Heart left ventricle (tissue), 13 donors: Measurements from ENCODE around the gene STYXL1.

Experiments used
- CTCF ChIP-seq, 12 donors: fragments of 200-600 bp; sonication (generic) in 4 of 12; IDR thresholded peaks; one replicate each; pipeline versions ENCODE4 v1.5.0 to v1.8.0; 2018 to 2022; ENCODE audit warnings: antibody characterized with exemption in 12 of 12, mild to moderate bottlenecking in 5 of 12
- POLR2A ChIP-seq, 2 donors: fragments of 450-650 bp; IDR thresholded peaks; one replicate each; pipeline ENCODE4 v1.6.1; 2017; ENCODE audit warnings: antibody characterized with exemption in 2 of 2, mild to moderate bottlenecking in 2 of 2, moderate library complexity in 2 of 2
- donor health status: ischemic (EF 13 %, LVEDD 7.1; RV severe dilation, severe dysfunction).
- donor health status: DM: no; HTN: yes; CAD: no.
- donor health status: DM: no; HTN: no; CAD: no.
- donor health status: ischemic (EF 25% LVEDD 6.9; RV normal size, moderate dysfunction).
- donor health status: ischemic (EF 25% LVEDD 5.7; RV mildly dilated, moderate dysfunction).
- donor health status: ischemic (EF 35%, LVEDD 5.7; RV mildly dilated, moderate dysfunction).
- donor health status: nonischemic (EF 11% LVEDD 7.7; RV severe dilation, severe dysfunction).
- donor health status: DM: yes; HTN: yes; CAD: no.
- donor health status: PGD.
- donor health status: ischemic (EF 29% LVEDD 5.4; RV normal size, mild dysfunction).
- donor health status: nonischemic (EF 23%, LVEDD 6.1; RV moderate dilation, normal function).

- TF ChIP-seq CTCF (IDR thresholded peaks at IDR 0.05) (no peak), POLR2A (IDR thresholded peaks at IDR 0.05) (no peak)
These were observed 86.6 kb downstream of the STYXL1 start for GRCh38 chr7:75961218-75961617.
